HG02763 (cell line): ENCODE results near the gene ORM1.

Source experiments
- ATAC-seq: cut with Tn5 transposase; IDR thresholded peaks from one replicate; pipeline ENCODE4 v1.9.1; 2021; ENCODE audit warnings: mild to moderate bottlenecking, moderate library complexity; ENCODE audit not compliant: unreplicated experiment

Gene ORM1

DNA sequence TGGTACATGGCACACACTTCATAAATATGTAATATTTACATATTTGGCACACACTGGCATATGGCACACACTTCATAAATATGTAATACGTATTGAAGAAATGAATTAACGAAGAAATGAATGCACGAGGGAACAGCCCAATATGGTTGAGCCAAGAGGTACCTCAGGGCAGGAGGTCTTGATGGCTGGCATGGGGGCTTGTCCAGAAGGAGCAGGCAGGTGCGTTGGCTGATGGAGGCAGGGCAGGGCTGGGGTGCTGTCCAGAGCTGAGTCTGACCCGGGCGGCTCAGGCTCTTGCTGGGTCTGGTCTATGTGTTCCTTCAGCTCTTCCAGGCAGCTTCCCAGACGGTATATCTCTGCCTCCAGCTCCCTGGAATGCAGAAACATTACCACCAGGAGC lies 38.6 kb downstream of the ORM1 start:
- no peak for ATAC-seq

DNA sequence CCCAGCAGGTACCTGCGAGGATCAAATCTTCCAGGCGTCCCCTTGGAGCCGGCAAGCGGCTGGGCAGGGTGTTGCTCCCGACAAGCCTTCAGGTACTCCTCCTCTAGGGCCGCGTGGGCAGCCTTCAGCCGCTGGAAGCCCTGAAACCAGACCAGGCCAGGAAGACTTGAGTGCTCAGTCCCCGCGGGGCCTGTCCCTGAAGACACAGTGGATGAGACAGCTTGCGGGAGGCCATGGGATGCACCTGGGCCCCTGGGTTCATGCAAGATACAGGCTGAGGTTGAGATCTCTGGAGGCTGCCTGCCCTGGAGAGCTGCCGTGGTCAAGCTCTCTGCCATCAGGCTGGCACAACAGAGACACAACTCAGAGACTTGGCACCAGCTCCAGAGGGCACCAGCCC lies 39.5 kb downstream of the ORM1 start:
- no peak for ATAC-seq

DNA sequence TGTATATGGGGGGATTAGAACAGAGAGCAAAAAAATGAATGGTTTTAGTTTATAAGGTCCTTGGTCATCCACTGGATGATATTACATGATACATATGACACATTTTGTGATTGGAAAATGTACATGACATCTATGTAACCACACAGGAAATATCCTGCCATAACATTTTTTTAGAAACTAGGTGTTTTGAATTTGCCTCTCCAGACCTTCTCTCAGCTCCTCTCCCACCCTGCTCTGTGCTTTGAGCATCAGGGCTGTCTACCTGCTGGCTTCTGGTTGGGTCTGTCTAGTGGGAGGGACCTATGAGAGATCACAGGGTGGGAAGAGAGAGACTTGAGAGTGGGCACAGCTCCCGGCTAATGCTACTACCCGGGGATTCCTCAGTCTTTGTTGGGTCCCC lies 40.5 kb downstream of the ORM1 start:
- ATAC-seq: no peak

DNA sequence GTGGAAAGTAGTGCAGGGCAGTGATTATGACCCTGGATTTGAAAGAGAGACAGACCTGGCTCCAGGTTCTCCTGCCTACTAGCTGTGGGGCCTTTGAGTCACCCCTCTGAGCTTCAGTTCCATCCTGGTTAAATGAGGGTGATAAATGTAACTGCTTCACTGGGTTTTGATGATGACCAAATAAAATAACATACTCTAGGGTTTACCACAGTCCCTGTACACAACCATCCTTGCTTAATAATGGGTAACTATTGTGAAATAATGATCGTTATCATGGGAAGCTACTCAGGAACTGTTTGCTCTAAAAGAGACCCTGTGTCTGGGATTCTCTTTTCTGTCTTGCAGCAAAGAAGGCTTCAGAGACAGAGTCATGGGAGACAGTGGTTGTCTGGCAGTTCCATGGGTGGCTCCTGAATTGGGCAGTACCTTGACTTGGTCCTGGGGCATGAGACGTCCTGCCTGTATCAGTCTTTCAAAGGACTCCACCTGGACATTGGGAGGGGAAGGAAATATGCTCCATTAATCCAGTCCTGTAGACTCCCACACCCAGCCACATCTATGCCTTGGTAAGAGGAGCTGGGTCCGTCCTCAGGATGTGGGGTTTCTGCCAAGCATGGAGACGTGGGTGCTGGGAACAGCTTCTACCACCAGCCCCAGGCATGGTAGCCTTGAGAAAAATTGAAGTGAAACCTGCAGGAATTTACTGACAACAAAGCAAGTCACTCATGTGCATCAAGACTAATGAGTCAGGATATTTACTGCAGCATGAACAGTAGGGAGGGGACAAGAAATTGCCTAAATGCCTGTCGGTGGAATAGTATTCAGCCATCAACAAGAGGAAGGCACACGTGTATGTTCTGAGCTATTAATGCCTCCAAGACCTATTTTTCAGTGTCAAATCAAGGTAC lies 41.5 kb downstream of the ORM1 start:
- ATAC-seq: no peak

DNA sequence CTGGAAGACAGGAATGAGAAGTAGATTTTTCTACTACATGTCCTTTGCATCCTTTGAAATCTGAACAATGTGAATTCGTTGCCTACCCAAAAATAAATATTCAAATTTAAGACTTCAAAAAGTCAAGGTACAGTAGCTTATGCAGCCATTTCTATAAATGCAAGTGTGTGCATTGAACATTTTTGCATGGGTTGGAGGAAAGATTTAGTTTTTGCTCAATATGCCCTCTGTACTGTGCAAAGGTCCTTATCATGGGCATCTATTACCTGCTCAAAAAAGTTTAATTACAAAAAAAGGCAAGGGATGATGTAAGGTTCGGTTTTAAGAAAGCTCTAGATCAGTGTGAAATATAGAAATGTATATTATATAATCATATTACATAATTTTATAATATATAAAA lies 42.3 kb downstream of the ORM1 start:
- ATAC-seq: no peak

DNA sequence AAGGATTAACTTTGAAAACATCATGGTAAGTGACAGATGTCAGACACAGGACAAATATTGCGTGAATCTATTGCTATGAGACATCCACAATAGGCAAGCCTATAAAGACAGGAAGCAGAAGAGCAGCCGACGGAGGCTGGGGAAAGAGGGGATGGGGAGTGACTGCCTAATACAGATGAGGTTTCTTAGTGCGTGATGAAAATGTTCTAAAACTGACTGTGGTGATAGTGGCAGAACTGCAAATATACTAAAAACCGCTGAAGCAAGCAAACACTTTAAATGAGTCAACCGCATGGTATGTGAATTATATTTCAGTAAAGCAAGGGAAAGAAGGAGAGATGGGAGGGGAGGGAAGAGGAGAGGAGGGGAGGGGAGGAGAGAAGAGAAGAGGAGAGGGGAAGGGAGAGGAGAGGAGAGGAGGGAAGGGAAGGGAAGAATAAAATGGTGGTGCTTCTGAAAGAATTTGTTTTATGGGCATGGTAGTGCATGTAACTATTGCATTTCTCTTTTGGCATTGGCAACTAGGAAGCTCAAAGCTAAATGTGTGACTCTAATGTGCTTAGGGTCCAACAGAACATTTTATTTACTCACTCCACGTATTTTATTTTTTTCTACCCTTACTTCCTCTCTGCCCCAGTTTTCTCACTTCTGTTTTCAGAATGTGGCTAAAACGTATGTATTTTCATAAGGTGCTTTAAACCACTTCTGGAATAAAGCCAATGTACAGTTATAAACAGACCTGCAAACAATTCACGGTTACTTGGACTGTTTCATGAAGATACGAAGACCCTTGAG lies 43.6 kb downstream of the ORM1 start:
- no peak for ATAC-seq

DNA sequence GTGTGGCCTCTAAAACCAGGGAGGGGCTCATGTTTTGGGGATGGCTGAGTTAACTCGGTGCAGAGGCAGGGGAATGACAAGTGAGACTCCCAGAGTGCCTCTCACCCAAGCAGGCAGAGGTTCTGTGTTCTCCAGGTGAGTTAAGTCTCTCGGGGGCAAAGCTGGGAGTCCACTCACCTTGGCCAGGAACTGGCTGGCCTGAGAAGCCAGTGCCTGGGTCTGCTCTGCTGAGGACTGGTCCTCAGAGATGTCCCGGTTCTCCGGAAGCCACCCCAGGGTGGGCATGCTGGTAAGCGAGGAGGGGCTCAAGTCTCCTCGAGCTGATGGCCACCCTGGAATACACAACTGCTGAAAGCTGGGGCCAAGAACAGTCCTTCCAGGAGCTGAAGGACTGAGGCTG lies 44.5 kb downstream of the ORM1 start:
- ATAC-seq: no peak

DNA sequence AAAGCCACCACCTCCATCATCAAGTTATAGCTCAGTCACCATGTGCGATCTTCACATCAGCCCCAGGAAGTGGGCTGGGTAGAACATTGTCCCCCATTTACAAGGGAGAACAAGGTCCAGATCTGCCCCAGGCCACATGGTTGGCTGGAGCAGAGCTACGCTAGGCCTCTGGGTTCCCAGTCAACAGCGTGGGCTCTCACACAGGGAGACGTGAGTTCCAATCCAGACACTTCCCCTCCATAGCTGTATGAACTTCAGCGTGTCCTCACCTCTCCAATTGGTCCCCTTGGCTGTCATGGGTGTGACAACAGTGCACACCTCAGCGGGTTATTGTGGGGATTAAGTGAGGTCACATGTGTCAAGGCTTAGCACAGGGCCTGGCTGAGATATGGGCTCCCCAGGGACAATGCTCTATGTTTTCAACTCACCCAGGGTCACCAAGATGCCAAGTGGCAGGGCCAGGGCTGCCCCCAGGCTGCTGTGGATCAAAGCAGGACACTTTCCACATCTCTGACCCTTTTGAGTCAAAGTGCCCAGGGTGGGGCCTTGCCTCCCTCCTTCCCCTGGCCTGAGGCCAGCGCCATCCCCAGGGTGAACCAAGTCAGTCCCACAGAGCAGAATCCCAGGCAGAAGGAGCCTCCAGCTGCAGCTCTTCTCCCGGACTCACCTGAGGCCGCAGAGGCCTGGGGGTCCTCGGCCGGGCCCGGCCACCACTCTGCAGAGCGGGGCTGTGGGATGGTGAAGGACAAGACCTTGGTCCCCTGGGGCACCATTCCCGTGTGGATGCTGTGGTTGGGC lies 45.1 kb downstream of the ORM1 start:
- no peak for ATAC-seq

DNA sequence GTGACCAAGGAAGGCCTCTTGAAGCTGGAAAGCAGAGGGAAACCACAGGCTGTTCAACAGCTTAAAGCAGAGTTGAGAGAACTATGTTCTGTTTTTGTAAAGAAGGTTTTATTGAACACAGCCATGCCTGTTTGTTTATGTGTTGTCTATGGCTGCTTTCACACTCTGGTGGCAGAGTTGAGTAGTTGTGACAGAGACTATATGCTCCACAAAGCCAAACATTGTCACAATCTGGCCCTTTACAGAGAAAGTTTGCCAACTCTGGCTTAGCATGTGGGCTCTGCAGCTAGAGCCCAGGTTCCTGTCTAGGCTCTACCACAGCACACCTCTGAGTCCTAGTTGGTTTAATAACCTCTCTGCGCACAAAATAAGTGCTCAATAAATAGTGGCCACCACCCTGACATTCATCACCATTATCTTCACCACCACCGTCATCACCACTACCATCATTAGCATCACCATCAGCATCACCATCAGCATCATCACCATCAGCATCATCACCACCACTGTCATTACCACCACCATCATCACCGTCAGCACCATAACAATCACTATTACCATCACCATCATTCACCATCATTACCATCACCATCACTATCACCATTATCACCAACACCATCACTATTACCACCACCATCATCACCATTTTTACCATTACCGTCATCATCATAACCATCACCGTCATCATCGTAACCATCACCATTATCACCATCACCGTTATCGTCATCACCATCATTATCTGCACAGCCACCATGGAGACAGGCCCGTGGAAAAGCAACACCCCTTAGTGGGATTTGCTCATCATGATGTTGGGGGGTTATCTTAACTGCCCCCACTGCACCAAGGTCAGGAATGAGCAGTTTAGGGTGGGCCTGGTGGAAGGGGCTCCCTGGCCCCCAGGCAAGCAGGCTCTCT lies 46.6 kb downstream of the ORM1 start:
- no peak for ATAC-seq

DNA sequence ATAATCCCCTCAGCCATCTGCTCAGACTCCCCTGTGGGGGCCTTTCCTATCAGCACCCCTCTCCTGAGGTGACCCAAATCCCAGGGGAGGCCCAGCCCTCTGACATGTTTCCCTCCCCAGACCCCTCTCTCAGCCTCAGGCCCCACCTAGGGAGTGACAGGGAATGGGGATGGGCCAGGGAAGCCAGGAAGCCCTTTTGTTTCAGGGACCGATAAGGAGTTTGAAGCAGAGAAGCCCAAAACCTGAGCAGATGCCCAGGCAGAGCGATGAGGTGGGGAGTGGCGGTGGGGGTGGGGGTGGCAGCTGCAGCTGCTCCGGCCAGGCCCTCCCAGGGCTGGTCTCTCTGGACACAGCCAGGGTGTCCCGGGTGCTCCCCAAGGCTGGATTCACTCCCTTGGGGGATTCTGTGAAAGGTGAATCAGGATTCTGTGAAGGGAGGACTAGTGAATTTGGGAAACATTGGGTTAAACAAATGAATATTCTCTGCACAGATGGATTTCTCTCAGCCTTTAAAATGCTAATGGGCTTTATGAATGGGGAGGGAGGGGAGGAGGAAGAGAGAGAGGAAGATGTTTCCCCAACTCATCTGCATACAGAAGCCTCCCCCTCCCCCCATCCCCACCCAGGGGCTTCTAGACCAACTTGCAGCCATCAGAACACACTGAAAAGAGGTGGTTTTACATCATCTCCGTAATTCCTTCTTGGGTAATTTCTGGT lies 47.5 kb downstream of the ORM1 start:
- no peak for ATAC-seq

DNA sequence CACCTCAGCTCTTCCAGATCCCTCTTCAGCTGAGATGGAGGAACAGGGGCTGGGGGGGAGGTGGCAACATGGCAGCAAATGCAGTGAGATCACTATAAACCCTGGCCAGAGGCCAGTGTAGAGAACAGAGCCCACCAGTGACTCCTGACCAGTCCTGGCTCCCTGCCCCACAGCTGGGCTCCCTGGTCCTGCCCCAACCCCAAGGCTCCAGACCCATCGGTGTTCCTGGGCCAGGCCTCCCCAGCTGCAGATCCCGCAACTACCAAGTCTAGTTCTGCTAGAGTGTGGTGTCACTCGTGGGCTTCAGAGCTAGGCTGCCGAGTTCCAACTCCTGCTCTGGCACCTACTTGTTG lies 48.0 kb downstream of the ORM1 start:
- ATAC-seq: no peak

DNA sequence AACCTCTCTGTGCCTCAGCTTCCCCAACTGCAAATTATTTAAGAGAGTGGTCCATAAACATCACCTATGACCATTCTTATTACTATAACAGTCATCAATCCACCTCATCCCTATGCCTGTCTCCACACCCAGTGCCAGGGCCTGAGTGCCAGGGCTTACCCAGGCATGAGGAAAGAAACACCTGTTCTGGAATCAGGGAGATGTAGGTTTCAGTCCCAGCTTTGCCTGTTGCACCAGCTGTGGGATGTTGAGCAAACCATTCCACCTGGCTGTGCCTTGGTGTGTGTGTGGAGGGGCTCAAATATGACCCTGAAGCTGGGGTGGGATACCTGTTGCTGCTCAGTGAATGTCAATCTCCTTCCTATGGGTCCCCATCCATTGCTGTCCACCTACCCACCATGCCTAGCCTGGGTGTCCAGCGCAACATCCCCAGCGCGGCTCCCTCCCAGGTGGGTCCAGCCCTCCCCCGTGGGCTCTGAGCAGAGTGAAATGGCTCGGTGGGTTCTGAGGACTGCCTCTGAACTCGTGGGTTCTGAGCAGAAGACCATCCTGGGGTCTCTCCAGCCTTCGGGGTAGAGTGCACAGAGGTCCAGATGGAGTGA lies 48.5 kb downstream of the ORM1 start:
- no peak for ATAC-seq

DNA sequence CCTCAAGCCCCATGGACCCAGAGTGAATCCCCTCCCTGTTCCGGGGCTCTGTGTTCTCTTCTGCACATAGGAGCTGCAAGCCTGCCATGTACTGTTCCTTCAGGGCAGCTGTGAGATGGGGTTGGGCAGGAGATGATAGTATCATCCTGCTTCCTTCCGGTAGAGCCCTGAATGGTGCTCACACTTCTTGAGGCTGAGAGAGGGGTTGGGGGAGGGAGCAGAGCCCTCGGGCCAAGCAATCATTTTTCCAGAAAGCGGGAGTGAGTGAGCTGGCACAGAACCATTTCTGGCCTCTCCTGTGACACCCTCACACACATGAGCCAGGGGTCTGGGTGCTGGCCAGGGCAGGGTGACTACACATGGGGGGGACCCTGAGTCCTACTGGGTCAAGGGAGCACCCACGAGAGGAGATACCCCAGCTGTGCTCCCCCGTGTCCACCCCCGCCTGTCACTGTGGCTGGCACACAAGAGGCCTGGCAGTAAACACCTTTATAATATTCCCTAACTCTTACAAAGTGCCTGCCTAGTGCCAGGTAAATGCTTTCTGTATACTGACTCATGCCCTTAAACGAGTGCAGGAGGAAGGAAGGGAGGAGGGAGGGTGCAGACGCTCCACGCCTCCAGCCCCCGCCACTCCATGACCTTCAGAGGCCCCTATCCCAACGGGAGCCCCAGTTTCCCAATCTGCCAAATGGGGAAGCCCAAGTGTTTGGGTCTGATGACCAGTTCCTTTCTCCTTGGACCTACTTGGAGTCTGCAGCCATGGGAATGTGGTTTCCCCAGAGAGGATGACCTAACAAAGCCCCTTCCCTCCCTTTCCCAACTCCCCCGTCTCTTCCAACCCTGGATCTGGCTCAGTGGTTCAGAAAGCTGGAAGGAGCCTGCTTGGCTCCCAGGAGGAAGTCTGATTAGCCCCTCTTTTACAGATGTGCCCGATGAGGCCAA lies 49.3 kb downstream of the ORM1 start:
- peak; percentile 36 for ATAC-seq

DNA sequence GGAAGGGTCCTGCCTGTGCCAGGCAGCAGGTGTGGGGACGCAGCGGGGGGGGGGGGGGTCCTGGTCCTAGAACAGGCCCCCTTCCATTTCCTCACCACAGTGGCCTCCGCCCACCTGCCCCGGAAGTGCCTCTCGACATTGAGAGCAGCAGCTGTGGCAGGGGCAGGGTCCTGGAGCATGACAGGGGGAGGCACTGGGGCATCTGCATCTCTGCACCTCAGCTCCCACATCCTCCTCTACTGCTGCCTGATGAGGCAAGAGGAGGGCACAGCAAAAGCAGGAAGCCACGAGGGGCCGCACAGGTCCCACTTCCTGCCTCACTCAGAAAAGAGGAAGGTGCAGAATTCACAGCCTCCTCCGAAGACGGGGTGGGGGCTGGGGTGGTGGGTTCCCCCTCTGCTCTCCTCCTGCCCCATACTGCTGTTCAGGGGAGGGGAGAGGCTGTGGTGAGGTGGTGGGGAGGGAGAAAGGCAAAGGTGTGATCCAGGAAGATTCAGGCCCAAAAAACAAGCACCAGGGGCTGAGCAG lies 50.1 kb downstream of the ORM1 start:
- ATAC-seq: peak; percentile 93

DNA sequence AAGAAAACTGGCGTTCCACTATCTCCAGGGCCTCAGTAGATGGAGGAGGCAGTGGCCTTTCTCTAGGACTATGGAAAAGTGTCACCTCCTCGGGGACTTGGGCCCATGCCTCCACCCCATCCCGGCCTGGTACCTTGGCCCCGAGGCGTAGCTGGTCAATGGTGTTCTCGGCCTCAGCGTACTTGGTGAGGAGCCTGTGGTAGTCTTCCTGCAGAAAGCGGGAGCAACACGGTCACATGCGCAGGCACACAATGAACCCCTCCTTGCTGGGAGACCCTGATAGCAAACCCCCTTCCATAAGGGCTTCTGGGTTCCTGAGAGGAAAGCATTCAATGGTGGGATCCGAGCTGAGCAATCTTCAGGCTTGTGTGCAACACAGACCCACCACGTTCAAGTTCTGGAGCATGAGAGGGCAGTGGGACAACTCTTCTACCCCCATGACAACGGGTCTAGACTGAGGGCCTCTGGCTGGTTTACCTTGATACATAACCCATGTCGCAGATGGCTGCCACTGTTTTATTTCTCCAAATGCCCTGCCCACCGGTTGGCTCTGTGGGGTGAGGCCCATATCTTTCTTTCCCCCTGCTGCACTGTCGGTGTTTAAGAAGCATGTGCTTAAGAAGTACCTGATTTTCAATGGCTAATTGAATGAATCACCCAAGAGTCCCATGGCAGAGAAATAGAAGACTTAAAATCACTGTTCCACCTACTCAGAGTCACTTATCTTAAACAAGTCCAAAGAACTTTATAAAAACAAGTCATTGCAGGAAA lies 51.2 kb downstream of the ORM1 start:
- ATAC-seq: no peak

DNA sequence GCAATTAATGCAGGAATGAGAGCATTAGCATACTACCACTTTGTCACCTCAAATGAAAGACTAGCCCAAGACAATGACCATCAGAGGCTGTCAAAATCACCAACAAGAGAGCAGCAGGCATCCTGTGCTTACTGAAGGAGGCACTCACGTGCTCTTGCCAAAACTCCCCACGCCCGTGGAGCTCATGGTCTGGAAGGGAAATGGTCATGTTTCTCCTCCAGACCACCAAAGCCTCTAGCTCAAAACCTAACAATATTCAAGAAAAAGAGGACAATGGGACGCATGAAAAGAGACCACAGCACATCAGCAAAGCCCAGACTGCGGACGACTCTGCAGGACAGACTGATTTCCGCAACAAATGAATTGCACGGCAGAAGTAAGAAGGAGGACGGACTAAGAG lies 52.0 kb downstream of the ORM1 start:
- ATAC-seq: no peak
